ENCODE results near the gene HS3ST6. TPM values are rescaled to one million over a fixed set of nuclear protein-coding genes. Genes with fewer than 3 reads are reported as not detected.

HS3ST6 gene
- total RNA-seq, 2 donors from 2014 or later = not detected

DNA sequence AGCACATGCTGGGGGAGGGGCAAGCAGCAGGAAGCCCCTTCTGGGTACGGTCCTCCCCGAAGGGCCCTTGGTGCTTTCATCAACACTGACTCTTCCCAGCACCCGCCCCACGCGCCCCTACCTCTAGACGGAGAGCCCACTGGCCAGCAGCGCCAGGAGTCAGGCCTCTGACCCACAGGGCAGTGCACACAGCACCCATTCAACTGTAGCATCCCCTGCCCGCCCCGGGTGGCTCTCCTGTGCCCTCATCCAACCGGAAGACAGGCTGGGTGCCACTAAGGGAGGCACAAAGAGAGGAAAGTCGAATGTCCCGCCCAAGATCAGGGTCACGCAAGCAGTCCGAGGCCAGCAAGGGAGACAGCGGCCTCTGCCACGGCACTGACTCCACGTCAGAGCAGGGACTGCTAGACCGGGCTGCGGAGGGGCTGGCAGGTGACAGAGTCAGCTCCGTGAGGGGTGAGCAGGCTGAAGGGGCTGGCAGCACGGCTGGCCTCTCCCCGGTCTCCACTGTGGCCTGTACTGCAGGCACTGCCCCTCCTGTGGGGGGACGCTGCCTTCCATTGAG lies 15.0 kb upstream of the HS3ST6 start:
- H3K27ac ChIP-seq (ENCODE audit: low read depth, low read length) = no peak overlapping the region
- peak; percentile 47 for DNase-seq
- Mint-ChIP-seq H3K36me3 (ENCODE audit: low read depth) (peaks cover 9% of the 10 kb centered on the region), H3K4me3 (no peak overlapping the region), H3K4me1 (peaks cover 2% of the 10 kb centered on the region), H3K27me3 (ENCODE audit: insufficient read depth) (peaks cover 27% of the 10 kb centered on the region), H3K27ac (no peak overlapping the region), H3K9me3 (no peaks in the 10 kb centered on the region)
- no peak overlapping the region for H3K4me3 ChIP-seq (ENCODE audit: low read length)
- peaks cover 4% of the 10 kb centered on the region for H3K36me3 ChIP-seq (ENCODE audit: control insufficient read depth, insufficient read depth, low read length)
- H3K9ac ChIP-seq (ENCODE audit: extremely low read depth, low read length, poor library complexity, severe bottlenecking) = no peak overlapping the region
- TF ChIP-seq, protein P1, sequence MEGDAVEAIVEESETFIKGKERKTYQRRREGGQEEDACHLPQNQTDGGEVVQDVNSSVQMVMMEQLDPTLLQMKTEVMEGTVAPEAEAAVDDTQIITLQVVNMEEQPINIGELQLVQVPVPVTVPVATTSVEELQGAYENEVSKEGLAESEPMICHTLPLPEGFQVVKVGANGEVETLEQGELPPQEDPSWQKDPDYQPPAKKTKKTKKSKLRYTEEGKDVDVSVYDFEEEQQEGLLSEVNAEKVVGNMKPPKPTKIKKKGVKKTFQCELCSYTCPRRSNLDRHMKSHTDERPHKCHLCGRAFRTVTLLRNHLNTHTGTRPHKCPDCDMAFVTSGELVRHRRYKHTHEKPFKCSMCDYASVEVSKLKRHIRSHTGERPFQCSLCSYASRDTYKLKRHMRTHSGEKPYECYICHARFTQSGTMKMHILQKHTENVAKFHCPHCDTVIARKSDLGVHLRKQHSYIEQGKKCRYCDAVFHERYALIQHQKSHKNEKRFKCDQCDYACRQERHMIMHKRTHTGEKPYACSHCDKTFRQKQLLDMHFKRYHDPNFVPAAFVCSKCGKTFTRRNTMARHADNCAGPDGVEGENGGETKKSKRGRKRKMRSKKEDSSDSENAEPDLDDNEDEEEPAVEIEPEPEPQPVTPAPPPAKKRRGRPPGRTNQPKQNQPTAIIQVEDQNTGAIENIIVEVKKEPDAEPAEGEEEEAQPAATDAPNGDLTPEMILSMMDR (conservative IDR thresholded peaks at IDR 0.05) = no peak
- H3K9me3 ChIP-seq (ENCODE audit: control insufficient read depth, low read length) = no peaks in the 10 kb centered on the region
- WGBS, 2 experiments (ENCODE audit: insufficient coverage in 1 of 2, insufficient read length in 1 of 2) = 83 to 84% methylated on average over 9 to 23 of the region's 23 CpGs
- H3K27me3 ChIP-seq (ENCODE audit: control insufficient read depth, insufficient read depth, low read length, poor library complexity, severe bottlenecking) = peaks cover 13% of the 10 kb centered on the region
- no peaks in the 10 kb centered on the region for H3K4me1 ChIP-seq (ENCODE audit: control insufficient read depth, insufficient read depth, low read length)

DNA sequence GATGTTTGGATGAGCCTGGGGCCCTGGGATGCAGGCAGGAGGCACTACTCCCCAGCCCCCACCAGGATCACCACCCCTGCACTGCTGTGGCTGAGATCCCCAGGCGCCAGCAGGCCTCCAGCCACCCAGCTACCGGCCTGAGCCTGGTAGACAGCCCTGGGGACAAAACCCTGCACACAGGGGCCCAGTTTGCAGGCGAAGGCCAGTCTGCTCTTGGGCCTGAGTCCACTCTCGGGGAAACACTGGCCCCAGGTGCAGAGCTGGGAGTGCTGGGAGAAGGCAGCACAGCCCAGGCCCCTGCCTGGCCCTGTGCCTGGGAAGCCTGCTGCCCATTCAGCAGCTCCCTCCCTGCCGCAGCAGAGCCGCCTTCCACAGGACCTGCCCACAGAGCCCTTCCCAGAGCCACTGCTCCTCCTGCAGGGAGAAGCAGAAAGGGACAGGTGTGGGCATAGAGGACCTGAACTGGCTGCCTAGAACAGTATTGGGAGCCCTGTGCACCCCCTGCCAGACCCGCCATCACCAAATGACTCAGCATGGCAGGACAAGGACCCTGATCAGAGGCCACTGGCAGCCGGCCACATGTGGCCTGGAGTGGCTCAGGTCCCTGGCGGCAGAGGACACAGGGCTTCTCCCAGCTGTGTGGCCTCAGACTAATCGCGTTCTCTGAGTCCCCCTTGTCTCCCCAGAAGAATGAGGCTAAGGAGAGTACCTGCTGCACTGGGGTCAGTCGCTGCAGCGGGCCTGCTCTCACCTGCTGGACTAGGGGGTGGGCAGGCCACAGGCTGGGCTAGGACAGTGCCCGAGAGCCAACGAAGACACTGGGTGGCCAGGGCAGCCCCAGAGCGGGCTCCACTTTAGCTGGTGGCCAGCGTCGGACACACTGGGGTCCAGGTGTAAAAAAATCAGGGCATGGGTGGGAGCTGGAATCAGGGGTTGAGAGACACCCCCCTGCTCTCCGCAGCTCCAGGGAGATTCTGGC lies 14.1 kb upstream of the HS3ST6 start:
- H3K36me3 ChIP-seq (ENCODE audit: control insufficient read depth, insufficient read depth, low read length) = no peaks in the 10 kb centered on the region
- peak; percentile 86 for DNase-seq
- H3K9me3 ChIP-seq (ENCODE audit: control insufficient read depth, low read length) = no peaks in the 10 kb centered on the region
- H3K9ac ChIP-seq (ENCODE audit: extremely low read depth, low read length, poor library complexity, severe bottlenecking) = no peak overlapping the region
- WGBS, 2 experiments (ENCODE audit: insufficient coverage in 1 of 2, insufficient read length in 1 of 2) = 84 to 93% methylated on average over 16 to 19 of the region's 19 CpGs
- H3K4me3 ChIP-seq (ENCODE audit: low read length) = no peak overlapping the region
- Mint-ChIP-seq H3K27ac (no peak overlapping the region), H3K27me3 (ENCODE audit: insufficient read depth) (peaks cover 30% of the 10 kb centered on the region), H3K4me1 (peaks cover 2% of the 10 kb centered on the region), H3K4me3 (no peak overlapping the region), H3K9me3 (no peaks in the 10 kb centered on the region), H3K36me3 (ENCODE audit: low read depth) (peaks cover 6% of the 10 kb centered on the region)
- TF ChIP-seq, protein P1 (conservative IDR thresholded peaks at IDR 0.05) = peak; percentile 63
- peaks cover 13% of the 10 kb centered on the region for H3K27me3 ChIP-seq (ENCODE audit: control insufficient read depth, insufficient read depth, low read length, poor library complexity, severe bottlenecking)
- no peaks in the 10 kb centered on the region for H3K4me1 ChIP-seq (ENCODE audit: control insufficient read depth, insufficient read depth, low read length)
- H3K27ac ChIP-seq (ENCODE audit: low read depth, low read length) = no peak overlapping the region

DNA sequence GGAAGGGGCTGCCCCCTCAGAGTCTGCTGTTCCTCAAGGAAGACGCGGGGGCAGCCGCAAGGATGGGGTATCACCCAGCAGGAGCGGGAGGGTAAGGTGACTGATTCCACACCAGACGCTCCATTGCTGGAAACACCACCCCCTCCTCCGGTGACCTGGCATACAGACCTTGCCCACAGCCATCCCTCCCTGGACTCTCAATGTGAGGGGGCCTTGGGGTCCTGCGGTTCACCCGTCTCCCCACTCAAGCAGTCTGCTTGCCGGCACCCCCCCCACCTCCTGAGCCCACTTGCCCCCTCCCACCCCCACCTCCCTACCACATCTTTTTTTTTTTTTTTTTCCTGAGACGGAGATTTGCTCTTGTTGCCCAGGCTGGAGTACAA lies 12.1 kb upstream of the HS3ST6 start:
- H3K4me1 Mint-ChIP-seq = peaks cover 2% of the 10 kb centered on the region
- TF ChIP-seq, protein P1 (conservative IDR thresholded peaks at IDR 0.05) = no peak
- DNase-seq = no peak

More for the DNA sequence above, 12.1 kb upstream of the HS3ST6 start:
- H3K27ac ChIP-seq (ENCODE audit: low read depth, low read length) = no peak overlapping the region
- Mint-ChIP-seq H3K9me3 (no peaks in the 10 kb centered on the region), H3K36me3 (ENCODE audit: low read depth) (no peaks in the 10 kb centered on the region), H3K27me3 (ENCODE audit: insufficient read depth) (peaks cover 36% of the 10 kb centered on the region), H3K27ac (no peak overlapping the region), H3K4me3 (no peak overlapping the region)
- no peaks in the 10 kb centered on the region for H3K4me1 ChIP-seq (ENCODE audit: control insufficient read depth, insufficient read depth, low read length)
- WGBS, 2 experiments (ENCODE audit: insufficient coverage in 1 of 2, insufficient read length in 1 of 2) = 86% methylated on average over 9 of the region's 10 CpGs; no CpG with 5 or more reads in 1 of the 2 experiments
- no peak overlapping the region for H3K9ac ChIP-seq (ENCODE audit: extremely low read depth, low read length, poor library complexity, severe bottlenecking)
- H3K36me3 ChIP-seq (ENCODE audit: control insufficient read depth, insufficient read depth, low read length) = no peaks in the 10 kb centered on the region
- no peaks in the 10 kb centered on the region for H3K9me3 ChIP-seq (ENCODE audit: control insufficient read depth, low read length)
- no peak overlapping the region for H3K4me3 ChIP-seq (ENCODE audit: low read length)
- H3K27me3 ChIP-seq (ENCODE audit: control insufficient read depth, insufficient read depth, low read length, poor library complexity, severe bottlenecking) = peaks cover 13% of the 10 kb centered on the region

All from endodermal cell (in vitro differentiated cells).